Measurements from ENCODE around the gene PLEKHM3. TPM values are rescaled to one million over a fixed set of nuclear protein-coding genes. Genes with fewer than 3 reads are reported as not detected.

The PLEKHM3 gene
- total and polyA plus RNA-seq, 8 donors = 14.4 to 17.9 (median 16.0) TPM

DNA sequence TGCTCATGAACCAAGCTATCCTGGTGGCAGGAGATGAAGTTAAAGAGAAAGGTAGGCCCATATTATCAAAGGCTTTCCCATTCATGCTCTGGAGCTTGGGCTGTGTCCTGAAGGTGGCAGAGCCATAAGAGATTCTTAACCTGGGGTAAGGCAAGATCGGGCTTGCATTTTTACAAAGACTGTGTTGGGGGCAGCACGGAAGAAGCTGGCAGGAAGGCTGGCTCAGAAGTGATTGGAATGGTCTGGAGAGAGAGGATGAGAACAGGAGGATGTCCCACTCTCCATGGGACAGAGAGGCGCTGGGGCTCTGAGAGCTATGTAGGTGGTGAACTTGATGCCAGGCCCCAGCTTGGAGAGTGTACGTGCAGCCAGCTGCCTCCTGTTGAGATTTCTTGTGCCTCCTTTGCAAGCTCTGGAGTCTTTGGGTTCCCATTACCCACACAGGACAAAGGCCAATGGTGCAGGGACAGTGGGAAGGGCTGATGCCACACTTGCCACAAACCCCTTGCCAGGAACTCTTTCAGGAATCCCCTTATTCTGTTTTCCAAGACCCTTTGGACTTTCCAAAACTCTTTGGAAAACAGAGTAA, 215.0 kb downstream of the PLEKHM3 start:
- Histone ChIP-seq H3K27ac (peak overlapping the region; percentile 26 to 73), H3K4me3 (peak overlapping the region in 1 of 2 donors; percentile 20), H3K27me3 (no peaks in the 10 kb centered on the region), H3K9me3 (no peaks in the 10 kb centered on the region), H3K36me3 (no peaks in the 10 kb centered on the region), H3K4me1 (peaks cover 5 to 26% of the 10 kb centered on the region in 2 donors)
- no peak for TF ChIP-seq CTCF (IDR thresholded peaks at IDR 0.05)
- ATAC-seq (peak; percentile 9), DNase-seq (no peak)
- intact Hi-C loops (cut with DNase I) = no loop called here

GRCh38 chr2:207808119-207808518, 217.2 kb downstream of the PLEKHM3 start:
- no peak for TF ChIP-seq CTCF (IDR thresholded peaks at IDR 0.05)
- H3K27ac ChIP-seq = no peak overlapping the region
- DNase-seq (no peak), ATAC-seq (no peak)
- H3K9me3 ChIP-seq = no peaks in the 10 kb centered on the region
- no peak overlapping the region for H3K4me3 ChIP-seq
- intact Hi-C loops (cut with DNase I) = no loop called here
- H3K4me1 ChIP-seq = peaks cover 5 to 22% of the 10 kb centered on the region in 2 donors
- H3K36me3 ChIP-seq = no peaks in the 10 kb centered on the region
- H3K27me3 ChIP-seq = no peaks in the 10 kb centered on the region

DNA sequence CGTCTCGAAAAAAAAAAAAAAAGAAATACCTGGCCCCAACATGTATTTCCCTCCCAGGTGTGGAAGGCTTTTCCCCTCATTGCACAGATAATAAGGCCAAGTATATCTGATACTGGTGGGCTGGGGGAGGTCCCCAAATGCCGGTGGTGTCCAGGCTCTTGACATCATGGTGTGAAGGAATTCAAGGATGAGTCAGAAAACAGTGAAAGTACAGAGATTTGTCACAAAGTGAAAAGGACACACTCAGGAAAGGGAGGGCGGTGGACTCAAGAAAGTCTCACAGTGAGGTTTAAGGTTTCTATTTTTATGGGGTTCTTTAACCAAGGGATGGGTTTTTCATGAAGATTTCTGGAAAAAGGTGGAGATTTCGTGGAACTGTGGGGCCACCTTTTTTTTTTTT, 217.8 kb downstream of the PLEKHM3 start:
- H3K27me3 ChIP-seq = no peaks in the 10 kb centered on the region
- no peak for ATAC-seq
- no peak overlapping the region for H3K4me3 ChIP-seq
- no peak for TF ChIP-seq CTCF (IDR thresholded peaks at IDR 0.05)
- intact Hi-C loops (cut with DNase I) = no loop called here
- no peak overlapping the region for H3K27ac ChIP-seq
- no peak for DNase-seq
- H3K4me1 ChIP-seq = peaks cover 5 to 22% of the 10 kb centered on the region in 2 donors
- H3K9me3 ChIP-seq = no peaks in the 10 kb centered on the region
- H3K36me3 ChIP-seq = no peaks in the 10 kb centered on the region

- H3K4me1 ChIP-seq = peaks cover 0 to 12% of the 10 kb centered on the region in 2 donors
- ATAC-seq = peak; percentile 42
- H3K27ac ChIP-seq = no peak overlapping the region
- no peak overlapping the region for H3K4me3 ChIP-seq
- no peaks in the 10 kb centered on the region for H3K27me3 ChIP-seq
- no peak for DNase-seq
- no peaks in the 10 kb centered on the region for H3K9me3 ChIP-seq
- H3K36me3 ChIP-seq = no peaks in the 10 kb centered on the region
- no peak for TF ChIP-seq CTCF (IDR thresholded peaks at IDR 0.05)
- intact Hi-C loops (cut with DNase I) = no loop called here
Measured at GRCh38 chr2:207805566-207806226, 219.6 kb downstream of the PLEKHM3 start.

- DNase-seq = no peak
- ATAC-seq = no peak
- intact Hi-C loops (cut with DNase I) = no loop called here
- Histone ChIP-seq H3K27ac (no peak overlapping the region), H3K36me3 (no peaks in the 10 kb centered on the region), H3K27me3 (no peaks in the 10 kb centered on the region), H3K4me1 (peaks cover 0 to 4% of the 10 kb centered on the region in 2 donors), H3K4me3 (no peak overlapping the region), H3K9me3 (no peaks in the 10 kb centered on the region)
- TF ChIP-seq CTCF (IDR thresholded peaks at IDR 0.05) = no peak
Measured at GRCh38 chr2:207802650-207803049, 222.7 kb downstream of the PLEKHM3 start.

All from left lung (tissue), 10 donors.